GM18519 (cell line): ENCODE measurements around the gene MCM3AP.
"Not testable (repeated sequence)": the region's sequence is repeated elsewhere in the genome, so short reads cannot be mapped to it uniquely, and the experiment has no call there.

ENCODE experiments used
- ATAC-seq: cut with Tn5 transposase; IDR thresholded peaks from one replicate; pipeline ENCODE4 v1.9.1; 2021; ENCODE audit warnings: mild to moderate bottlenecking, moderate library complexity; ENCODE audit not compliant: unreplicated experiment, low FRiP score

Gene MCM3AP

DNA sequence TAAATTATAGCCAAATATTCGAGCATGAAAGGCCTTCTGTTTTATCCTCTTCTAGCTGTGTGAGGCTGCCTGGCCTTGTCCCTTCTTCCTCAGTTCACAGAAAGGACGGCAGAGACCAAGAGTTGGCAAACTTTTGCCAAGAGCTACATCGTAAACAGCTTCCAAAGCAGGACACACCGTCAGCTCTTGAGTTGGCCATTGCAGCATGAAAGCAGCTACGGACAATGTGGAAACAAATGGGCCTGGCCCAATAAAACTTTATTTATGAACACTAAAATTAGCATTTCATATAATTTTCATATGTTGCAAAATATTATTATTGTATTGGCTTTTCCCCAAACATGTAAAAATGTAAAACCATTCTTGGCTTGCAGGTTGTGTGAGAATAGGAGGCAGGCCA is 27.5 kb upstream of the MCM3AP start:
- ATAC-seq, result no peak

- no peak for ATAC-seq
Measured at GRCh38 chr21:46311568-46311967, 26.2 kb upstream of the MCM3AP start.

- ATAC-seq, result not testable (repeated sequence)
Measured at GRCh38 chr21:46310260-46310659, 24.8 kb upstream of the MCM3AP start.

DNA sequence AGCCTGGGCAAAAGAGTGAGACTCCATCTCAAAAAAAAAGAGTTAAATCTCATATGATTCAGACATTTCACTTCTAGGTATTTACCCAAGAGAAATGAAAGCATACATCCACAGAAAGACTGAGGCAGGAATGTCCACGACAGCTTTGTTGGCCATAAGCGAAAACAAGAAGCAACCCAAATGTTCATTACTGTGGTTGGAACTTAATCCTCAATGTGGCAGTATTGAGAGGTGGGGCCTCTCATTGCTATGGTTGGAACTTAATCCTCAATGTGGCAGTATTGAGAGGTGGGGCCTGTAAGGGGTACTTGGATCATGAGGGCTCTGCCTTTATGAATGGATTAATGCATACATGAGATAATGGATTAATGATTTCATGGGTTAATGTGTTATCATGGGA is 23.0 kb upstream of the MCM3AP start:
- no peak for ATAC-seq

GRCh38 chr21:46307625-46308024 is 22.2 kb upstream of the MCM3AP start:
- ATAC-seq, result no peak

GRCh38 chr21:46304955-46305354 is 19.5 kb upstream of the MCM3AP start:
- no peak for ATAC-seq

GRCh38 chr21:46304437-46304836 is 19.0 kb upstream of the MCM3AP start:
- no peak for ATAC-seq

DNA sequence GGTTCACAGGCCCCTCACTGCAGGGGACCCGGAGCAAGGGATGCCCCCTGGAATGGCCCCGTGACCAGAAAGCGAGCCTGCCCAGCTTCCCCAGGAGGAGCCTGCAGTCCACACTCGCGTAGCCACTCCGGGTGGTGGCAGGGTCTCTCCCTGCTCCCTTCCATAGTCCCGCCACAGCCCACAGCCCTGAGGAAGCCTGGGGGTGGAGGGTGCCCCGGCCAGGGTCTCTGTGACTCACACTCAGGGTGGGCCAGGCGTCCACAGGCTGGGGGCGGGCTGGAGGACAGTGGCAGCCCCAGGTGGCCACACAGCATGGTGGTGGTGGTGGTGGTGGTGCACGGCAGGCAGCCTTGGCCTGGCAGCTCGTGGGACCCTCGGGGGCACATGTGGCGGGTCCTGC is 16.3 kb upstream of the MCM3AP start:
- ATAC-seq, result no peak

DNA sequence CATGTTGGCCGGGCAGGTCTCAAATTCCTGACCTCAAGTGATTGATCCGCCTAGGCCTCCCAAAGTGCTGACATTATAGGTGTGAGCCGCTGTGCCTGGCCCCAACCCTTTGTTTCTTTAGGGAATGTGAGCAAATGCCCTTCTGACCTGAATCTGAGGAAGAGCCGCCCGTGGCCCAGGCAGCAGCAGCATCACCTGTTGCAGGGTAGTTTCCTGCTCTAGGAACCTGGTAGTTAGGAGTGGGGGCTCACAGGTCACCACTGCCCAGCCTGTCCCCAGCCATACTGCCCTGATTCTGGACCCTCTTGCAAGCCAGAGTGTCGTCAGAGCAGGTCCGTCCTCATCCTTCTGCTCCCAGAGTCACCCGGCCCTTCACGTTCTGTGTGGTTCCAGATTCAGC is 13.8 kb upstream of the MCM3AP start:
- no peak for ATAC-seq

DNA sequence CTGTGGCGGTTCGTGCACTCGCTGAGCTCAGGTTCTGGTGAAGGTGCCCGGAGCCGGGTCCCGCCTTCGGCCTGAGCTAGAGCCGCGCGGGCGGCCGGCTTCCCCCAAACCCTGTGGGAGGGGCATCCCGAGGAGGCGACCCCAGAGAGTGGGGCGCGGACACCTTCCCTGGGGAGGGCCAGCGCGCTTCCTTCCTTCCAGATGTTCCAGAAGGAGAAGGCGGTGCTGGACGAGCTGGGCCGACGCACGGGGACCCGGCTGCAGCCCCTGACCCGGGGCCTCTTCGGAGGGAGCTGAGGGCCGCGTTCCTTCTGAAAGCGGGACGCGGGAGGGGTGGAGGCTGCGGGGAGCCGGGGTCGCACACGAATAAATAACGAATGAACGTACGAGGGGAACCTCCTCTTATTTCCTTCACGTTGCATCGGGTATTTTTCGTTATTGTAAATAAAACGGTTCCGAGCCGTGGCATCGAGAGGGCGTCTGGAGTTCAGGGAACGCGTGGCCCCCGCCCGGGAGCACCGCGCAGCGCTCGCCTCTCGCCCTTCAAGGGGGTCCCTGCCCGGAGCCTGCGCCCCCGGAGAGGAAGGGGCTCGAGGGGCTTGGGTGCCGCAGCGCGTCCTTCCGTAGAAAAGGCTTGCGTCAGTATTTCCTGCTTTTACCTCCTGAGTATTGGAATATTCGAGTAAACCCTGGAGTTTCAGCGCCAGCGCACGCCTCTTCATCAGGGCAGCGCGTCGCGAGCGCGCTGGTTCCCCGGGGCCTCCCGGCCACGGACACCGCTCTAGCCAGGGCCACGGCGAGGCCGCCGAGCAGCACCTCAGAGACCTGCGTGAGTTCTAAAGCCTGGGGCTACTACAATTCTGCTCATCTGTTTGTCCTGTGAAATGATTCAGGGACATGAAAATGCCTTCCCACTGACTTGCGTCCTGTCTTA is 12.2 kb upstream of the MCM3AP start:
- ATAC-seq, result no peak

DNA sequence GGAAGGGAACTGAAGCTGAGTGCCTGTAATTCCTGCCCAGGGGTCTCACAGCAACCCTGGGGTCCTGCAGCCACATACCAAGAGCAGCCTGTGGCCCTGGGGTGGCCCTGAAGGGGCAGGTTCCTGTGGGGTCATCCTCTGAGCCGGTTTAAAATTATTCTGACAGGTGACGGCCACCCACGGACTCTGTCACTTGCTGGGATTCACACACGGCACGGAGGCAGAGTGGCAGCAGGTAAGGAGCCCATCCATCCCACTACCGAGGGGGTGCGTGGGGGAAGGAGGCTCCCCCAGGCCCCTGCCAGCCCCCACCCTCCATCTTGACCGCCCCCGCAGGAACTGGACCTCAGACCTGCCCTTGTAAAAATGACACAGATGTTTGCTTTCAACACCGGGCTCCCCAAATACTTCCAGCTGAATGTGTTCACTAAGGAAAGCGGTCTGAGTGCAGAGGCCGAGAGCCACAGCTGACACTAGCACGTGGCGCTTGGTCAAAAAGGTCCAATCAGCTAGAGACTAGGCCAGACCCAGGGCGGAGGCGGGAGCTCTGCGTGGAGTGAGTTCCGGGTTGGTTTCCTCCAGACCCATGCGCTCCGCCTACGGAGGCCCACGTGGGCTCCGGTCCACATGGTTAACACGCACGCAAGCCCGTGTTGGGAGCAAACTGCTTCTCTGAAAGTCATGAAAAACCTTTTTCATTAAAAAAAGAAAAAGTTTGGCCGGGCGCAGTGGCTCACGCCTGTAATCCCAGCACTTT is 10.8 kb upstream of the MCM3AP start:
- ATAC-seq, result no peak

- ATAC-seq, result no peak
Measured at GRCh38 chr21:46295177-46295770, 9.9 kb upstream of the MCM3AP start.

- no peak for ATAC-seq
Measured at GRCh38 chr21:46294647-46295176, 9.3 kb upstream of the MCM3AP start.

- no peak for ATAC-seq
Measured at GRCh38 chr21:46291561-46291960, 6.2 kb upstream of the MCM3AP start.

DNA sequence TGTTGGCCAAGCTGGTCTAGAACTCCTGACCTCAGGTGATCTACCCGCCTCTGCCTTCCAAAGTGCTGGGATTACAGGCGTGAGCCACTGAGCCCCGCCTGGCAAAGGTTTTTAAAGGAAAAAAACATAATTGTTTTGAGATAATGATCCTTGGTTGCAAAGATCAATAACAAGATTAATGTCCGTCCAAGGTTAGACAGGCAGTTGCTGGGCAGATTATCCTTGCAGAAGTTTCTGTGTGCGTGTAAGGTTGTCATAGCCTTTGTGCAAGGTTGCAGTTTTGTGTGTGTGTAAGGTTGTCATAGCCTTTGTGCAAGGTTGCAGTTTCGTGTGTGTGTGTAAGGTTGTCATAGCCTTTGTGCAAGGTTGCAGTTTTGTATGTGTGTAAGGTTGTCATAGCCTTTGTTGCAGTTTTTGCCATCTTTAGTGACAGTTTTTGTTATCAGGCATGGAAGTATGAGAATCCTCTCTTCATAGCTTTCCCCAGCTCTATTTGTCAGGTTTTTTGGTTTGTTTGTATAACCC is 4.3 kb upstream of the MCM3AP start:
- ATAC-seq, result no peak

GRCh38 chr21:46287541-46287940 is 2.1 kb upstream of the MCM3AP start:
- ATAC-seq, result no peak

- ATAC-seq, result no peak
Measured at GRCh38 chr21:46286648-46287002, 1.2 kb upstream of the MCM3AP start.

GRCh38 chr21:46285761-46286647 is 593 bp upstream of the MCM3AP start, which contains the start of gene YBEY:
Gene YBEY (plus strand): TSS chr21:46286342. CDS start chr21:46286914, 572 bp downstream.
- peak; percentile 69 for ATAC-seq

- ATAC-seq, result no peak
Measured at GRCh38 chr21:46284733-46285132, 678 bp downstream of the MCM3AP start.
